Germinal center (tissue), 1 donor: ENCODE measurements around the gene DPH1.

Experiments used
- DNase-seq: peaks from one replicate; pipeline ENCODE4 v3.0.0; 2012; ENCODE audit warnings: mixed read lengths, low spot score

The DPH1 gene

GRCh38 chr17:2050300-2051060 lies 20.5 kb downstream of the DPH1 start:
- DNase-seq = peak; percentile 67

DNA sequence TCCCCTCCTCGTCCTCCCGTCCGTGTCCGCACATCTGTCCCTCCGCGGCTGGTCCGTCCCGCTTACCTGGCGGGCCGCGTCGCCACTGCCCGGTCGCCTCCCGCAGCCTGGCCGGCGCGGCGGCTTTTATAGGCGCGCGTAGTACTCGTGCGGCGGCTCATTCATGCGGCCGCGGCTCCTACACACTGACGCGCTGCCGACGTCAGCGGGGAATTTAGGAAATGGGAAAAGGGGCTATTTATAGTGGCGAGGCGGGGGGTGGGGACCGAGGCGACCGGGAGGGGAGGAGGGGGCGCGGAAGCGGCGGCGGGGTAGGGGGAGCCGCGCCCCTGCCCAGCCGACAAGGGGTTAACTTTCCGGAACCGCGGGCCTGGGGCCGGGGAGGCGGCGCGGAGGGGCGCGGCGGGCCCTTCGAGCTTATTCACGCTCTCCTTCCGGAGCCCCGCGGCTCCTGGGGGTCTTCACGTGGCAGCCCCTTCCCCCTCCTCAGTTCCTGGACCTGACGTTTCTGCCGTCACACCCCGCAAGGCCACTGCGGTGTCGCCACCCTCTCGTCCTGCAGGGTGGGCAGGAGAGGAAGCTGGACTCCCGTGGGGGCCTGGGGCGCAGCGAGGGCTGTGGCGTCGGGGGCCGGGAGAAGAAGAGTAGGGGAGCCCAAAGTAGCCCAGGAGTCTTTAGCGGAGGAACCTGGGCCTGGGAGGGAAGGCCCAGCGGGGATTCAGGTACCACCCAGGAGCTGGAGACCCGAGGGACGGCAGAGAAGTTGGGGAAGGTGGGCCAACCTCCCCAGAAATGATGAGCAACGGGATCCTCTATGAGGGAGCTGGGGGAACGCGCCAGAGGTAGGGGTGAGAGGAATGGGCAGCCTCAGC lies 21.3 kb downstream of the DPH1 start:
- no peak for DNase-seq

DNA sequence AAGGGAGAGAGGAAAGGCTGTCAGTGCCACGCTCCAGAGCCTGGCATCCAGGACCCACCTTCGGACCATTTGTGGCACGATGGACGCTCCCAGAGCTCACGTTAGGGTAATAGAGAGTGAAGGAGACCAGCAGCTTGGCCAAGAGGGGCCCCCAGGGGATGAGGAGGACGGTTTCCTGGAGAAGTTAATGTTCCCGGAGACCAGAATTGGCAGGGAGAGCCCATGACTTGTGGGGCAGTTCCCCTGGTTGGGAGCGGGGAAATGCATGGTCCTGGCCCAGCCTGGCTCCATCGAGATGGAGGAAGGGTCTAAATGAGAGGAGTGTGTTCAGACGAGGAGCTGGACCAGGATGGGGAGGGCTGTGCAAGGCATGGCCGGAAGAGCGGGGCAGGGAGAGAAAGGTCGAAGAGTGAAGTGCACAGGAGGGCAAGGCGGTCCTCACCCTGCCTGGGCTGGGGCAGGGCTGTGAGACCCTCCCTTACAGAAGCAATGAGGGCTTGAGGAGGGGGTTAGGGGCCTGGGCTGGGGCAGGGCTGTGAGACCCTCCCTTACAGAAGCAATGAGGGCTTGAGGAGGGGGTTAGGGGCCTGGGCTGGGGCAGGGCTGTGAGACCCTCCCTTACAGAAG lies 22.1 kb downstream of the DPH1 start:
- no peak for DNase-seq

GRCh38 chr17:2053380-2054261 lies 23.7 kb downstream of the DPH1 start:
- peak; percentile 51 for DNase-seq

GRCh38 chr17:2054262-2054511 lies 24.2 kb downstream of the DPH1 start:
- no peak for DNase-seq

DNA sequence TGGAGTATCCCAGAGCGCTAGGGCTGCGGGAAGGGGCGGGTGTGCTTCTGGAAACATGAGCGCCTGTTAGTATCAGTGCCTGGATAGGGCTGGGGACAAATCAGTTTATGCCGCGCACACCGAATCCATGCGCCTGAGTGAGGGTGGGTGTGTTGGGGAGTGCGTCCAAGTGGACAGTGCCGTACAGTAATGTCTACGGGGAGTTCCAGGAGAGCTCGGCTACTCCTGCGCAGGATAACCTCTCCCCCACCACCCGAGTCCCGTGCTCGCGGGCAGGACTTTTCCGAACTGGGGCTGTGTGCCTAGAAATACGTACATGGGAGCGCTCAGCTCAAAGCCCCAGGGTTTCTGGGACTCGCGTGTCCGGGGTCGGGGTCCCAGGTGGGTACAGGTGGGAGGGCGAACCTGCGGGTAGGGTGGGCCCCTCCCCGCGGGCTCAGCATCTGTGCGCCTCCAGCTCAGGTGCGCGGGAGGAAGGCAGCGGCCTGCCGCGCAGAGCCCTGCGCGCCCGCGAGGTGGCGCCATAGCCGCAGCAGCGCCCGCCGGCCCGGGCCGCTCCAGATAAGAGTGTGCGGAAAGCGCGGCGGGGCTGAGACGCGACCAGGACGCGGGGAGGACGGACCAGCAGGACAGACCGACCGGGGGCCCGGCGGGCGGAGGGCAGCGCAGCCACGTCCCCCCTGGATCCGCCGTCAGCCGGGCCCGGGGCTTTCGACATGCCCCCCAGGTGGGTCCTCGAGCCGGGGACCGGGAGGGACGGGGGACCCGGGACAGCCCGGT lies 24.7 kb downstream of the DPH1 start, which contains the start of gene HIC1:
Gene HIC1 (plus strand): TSS at position 592 of the 780 bp plus-strand sequence. CDS start 1,588 bp downstream, outside the sequence.
- DNase-seq = peak; percentile 84

- DNase-seq = peak; percentile 47
These were observed 25.6 kb downstream of the DPH1 start for GRCh38 chr17:2055292-2056205.

DNA sequence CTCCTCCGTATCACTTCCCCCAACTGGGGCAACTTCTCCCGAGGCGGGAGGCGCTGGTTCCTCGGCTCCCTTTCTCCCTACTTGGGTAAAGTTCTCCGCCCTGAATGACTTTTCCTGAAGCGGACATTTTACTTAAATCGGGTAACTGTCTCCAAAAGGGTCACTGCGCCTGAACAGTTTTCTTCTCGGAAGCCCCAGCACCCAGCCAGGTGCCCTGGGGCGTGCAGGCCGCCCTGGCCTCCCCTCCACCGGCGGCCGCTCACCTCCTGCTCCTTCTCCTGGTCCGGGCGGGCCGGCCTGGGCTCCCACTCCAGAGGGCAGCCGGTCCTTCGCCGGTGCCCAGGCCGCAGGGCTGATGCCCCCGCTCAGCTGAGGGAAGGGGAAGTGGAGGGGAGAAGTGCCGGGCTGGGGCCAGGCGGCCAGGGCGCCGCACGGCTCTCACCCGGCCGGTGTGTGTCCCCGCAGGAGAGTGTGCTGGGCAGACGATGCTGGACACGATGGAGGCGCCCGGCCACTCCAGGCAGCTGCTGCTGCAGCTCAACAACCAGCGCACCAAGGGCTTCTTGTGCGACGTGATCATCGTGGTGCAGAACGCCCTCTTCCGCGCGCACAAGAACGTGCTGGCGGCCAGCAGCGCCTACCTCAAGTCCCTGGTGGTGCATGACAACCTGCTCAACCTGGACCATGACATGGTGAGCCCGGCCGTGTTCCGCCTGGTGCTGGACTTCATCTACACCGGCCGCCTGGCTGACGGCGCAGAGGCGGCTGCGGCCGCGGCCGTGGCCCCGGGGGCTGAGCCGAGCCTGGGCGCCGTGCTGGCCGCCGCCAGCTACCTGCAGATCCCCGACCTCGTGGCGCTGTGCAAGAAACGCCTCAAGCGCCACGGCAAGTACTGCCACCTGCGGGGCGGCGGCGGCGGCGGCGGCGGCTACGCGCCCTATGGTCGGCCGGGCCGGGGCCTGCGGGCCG lies 26.5 kb downstream of the DPH1 start:
- peak; percentile 45 for DNase-seq

- DNase-seq = no peak
These were observed 27.3 kb downstream of the DPH1 start for GRCh38 chr17:2057175-2057759.

DNA sequence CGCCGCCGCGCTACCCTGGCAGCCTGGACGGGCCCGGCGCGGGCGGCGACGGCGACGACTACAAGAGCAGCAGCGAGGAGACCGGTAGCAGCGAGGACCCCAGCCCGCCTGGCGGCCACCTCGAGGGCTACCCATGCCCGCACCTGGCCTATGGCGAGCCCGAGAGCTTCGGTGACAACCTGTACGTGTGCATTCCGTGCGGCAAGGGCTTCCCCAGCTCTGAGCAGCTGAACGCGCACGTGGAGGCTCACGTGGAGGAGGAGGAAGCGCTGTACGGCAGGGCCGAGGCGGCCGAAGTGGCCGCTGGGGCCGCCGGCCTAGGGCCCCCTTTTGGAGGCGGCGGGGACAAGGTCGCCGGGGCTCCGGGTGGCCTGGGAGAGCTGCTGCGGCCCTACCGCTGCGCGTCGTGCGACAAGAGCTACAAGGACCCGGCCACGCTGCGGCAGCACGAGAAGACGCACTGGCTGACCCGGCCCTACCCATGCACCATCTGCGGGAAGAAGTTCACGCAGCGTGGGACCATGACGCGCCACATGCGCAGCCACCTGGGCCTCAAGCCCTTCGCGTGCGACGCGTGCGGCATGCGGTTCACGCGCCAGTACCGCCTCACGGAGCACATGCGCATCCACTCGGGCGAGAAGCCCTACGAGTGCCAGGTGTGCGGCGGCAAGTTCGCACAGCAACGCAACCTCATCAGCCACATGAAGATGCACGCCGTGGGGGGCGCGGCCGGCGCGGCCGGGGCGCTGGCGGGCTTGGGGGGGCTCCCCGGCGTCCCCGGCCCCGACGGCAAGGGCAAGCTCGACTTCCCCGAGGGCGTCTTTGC lies 28.0 kb downstream of the DPH1 start:
- DNase-seq = no peak

DNA sequence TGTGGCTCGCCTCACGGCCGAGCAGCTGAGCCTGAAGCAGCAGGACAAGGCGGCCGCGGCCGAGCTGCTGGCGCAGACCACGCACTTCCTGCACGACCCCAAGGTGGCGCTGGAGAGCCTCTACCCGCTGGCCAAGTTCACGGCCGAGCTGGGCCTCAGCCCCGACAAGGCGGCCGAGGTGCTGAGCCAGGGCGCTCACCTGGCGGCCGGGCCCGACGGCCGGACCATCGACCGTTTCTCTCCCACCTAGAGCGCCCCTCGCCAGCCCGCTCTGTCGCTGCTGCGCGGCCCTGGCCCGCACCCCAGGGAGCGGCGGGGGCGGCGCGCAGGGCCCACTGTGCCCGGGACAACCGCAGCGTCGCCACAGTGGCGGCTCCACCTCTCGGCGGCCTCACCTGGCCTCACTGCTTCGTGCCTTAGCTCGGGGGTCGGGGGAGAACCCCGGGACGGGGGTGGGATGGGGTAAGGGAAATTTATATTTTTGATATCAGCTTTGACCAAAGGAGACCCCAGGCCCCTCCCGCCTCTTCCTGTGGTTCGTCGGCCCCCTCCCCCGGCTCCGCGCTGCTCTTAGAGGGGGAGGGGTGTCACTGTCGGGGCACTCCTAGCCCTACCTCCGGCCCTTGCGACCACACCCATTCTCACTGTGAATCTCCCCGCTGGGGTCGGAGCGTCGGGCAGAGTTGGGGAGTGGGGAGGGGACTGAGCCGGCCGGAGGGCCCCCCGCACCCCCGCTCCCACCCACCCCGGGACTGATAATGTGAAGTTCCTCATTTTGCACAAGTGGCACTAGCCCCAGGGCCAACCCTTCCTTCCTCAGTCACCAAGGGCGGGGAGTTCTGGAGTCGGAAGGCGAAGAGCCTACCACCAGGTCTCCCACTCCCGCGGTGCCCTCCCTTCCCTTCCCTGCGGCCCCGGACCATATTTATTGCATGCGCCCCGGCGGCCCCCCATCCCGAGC lies 28.9 kb downstream of the DPH1 start:
- DNase-seq = peak; percentile 80

GRCh38 chr17:2059547-2060384 lies 29.8 kb downstream of the DPH1 start:
- no peak for DNase-seq

DNA sequence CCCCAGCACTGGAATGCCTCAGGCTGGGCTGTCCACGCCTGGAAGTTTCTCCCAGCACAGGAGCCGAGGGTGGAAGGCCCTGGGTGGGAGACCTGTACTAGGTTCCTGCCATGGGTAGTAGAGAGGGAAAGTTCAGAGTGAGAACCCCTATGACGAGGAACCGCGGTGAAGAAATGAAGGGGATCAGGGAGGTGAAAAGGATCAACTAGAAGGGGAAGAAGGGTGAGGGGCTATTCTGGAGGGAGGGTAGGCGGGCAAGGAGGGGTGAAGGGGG lies 30.4 kb downstream of the DPH1 start:
- no peak for DNase-seq

- no peak for DNase-seq
These were observed 30.9 kb downstream of the DPH1 start for GRCh38 chr17:2060681-2061440.

GRCh38 chr17:2061441-2061958 lies 31.5 kb downstream of the DPH1 start:
- DNase-seq = no peak
